ENCODE results near the gene SETD5.
A peak's percentile ranks its signal among the peaks of the same experiment; 100 is the strongest.

The SETD5 gene

GRCh38 chr3:9420850-9421549, 23.6 kb downstream of the SETD5 start:
- H3K4me1 ChIP-seq: peaks cover 25% of the 10 kb centered on the region
- H3K9ac ChIP-seq: no peak overlapping the region
- H3K4me3 ChIP-seq: no peak overlapping the region
- no peak for TF ChIP-seq Cebpa-rat (IDR thresholded peaks at IDR 0.05)
- H3K36me3 ChIP-seq: peaks cover 49% of the 10 kb centered on the region
- H3K4me2 ChIP-seq: no peak overlapping the region
- no peaks in the 10 kb centered on the region for H3K27me3 ChIP-seq
- H3K27ac ChIP-seq: no peak overlapping the region
- H4K20me1 ChIP-seq: peaks cover 100% of the 10 kb centered on the region
- H3K9me3 ChIP-seq: no peaks in the 10 kb centered on the region

GRCh38 chr3:9422712-9423424, 25.5 kb downstream of the SETD5 start:
- H3K27me3 ChIP-seq: no peaks in the 10 kb centered on the region
- TF ChIP-seq Cebpa-rat (IDR thresholded peaks at IDR 0.05): peak; percentile 90
- peaks cover 25% of the 10 kb centered on the region for H3K4me1 ChIP-seq
- peaks cover 100% of the 10 kb centered on the region for H4K20me1 ChIP-seq
- H3K27ac ChIP-seq: peak overlapping the region; percentile 58
- H3K9me3 ChIP-seq: no peaks in the 10 kb centered on the region
- peak overlapping the region; percentile 41; the same call in 1 of the 2 replicates for H3K4me2 ChIP-seq
- peaks cover 53% of the 10 kb centered on the region for H3K36me3 ChIP-seq
- H3K4me3 ChIP-seq: no peak overlapping the region
- peak overlapping the region; percentile 49; the same call in 1 of the 2 replicates for H3K9ac ChIP-seq

GRCh38 chr3:9428411-9428810, 31.0 kb downstream of the SETD5 start:
- Histone ChIP-seq H3K27me3 (no peaks in the 10 kb centered on the region), H3K27ac (no peak overlapping the region), H3K4me3 (no peak overlapping the region), H3K9ac (no peak overlapping the region), H3K9me3 (no peaks in the 10 kb centered on the region), H3K4me2 (no peak overlapping the region), H3K4me1 (no peaks in the 10 kb centered on the region), H3K36me3 (peaks cover 90% of the 10 kb centered on the region), H4K20me1 (peaks cover 98% of the 10 kb centered on the region)
- TF ChIP-seq Cebpa-rat (IDR thresholded peaks at IDR 0.05): no peak

- Histone ChIP-seq H3K27me3 (no peaks in the 10 kb centered on the region), H3K36me3 (peaks cover 99% of the 10 kb centered on the region), H4K20me1 (peaks cover 93% of the 10 kb centered on the region), H3K27ac (no peak overlapping the region), H3K9me3 (no peaks in the 10 kb centered on the region), H3K4me2 (no peak overlapping the region), H3K9ac (no peak overlapping the region), H3K4me3 (no peak overlapping the region), H3K4me1 (no peaks in the 10 kb centered on the region)
- TF ChIP-seq Cebpa-rat (IDR thresholded peaks at IDR 0.05): no peak
Measured at GRCh38 chr3:9430733-9431132, 33.3 kb downstream of the SETD5 start.

- H3K4me1 ChIP-seq: no peaks in the 10 kb centered on the region
- TF ChIP-seq Cebpa-rat (IDR thresholded peaks at IDR 0.05): no peak
- H3K4me3 ChIP-seq: no peak overlapping the region
- H3K9ac ChIP-seq: no peak overlapping the region
- H3K27me3 ChIP-seq: no peaks in the 10 kb centered on the region
- no peaks in the 10 kb centered on the region for H3K9me3 ChIP-seq
- H3K27ac ChIP-seq: no peak overlapping the region
- H3K4me2 ChIP-seq: no peak overlapping the region
- H3K36me3 ChIP-seq: peaks cover 100% of the 10 kb centered on the region
- H4K20me1 ChIP-seq: peaks cover 93% of the 10 kb centered on the region
Measured at GRCh38 chr3:9433627-9434521, 36.5 kb downstream of the SETD5 start.

GRCh38 chr3:9435316-9435715, 37.9 kb downstream of the SETD5 start:
- H3K4me1 ChIP-seq: no peaks in the 10 kb centered on the region
- H3K27me3 ChIP-seq: no peaks in the 10 kb centered on the region
- no peak overlapping the region for H3K4me2 ChIP-seq
- no peak overlapping the region for H3K27ac ChIP-seq
- H4K20me1 ChIP-seq: peaks cover 93% of the 10 kb centered on the region
- TF ChIP-seq Cebpa-rat (IDR thresholded peaks at IDR 0.05): no peak
- no peaks in the 10 kb centered on the region for H3K9me3 ChIP-seq
- no peak overlapping the region for H3K4me3 ChIP-seq
- H3K36me3 ChIP-seq: peaks cover 100% of the 10 kb centered on the region
- no peak overlapping the region for H3K9ac ChIP-seq

- peaks cover 100% of the 10 kb centered on the region for H3K36me3 ChIP-seq
- TF ChIP-seq Cebpa-rat (IDR thresholded peaks at IDR 0.05): no peak
- H3K27me3 ChIP-seq: no peaks in the 10 kb centered on the region
- H3K9ac ChIP-seq: no peak overlapping the region
- no peak overlapping the region for H3K27ac ChIP-seq
- H3K4me2 ChIP-seq: no peak overlapping the region
- H4K20me1 ChIP-seq: peaks cover 79% of the 10 kb centered on the region
- H3K4me3 ChIP-seq: no peak overlapping the region
- H3K9me3 ChIP-seq: no peaks in the 10 kb centered on the region
- H3K4me1 ChIP-seq: no peaks in the 10 kb centered on the region
Measured at GRCh38 chr3:9439331-9439730, 41.9 kb downstream of the SETD5 start.

GRCh38 chr3:9441501-9442221, 44.2 kb downstream of the SETD5 start:
- peaks cover 100% of the 10 kb centered on the region for H3K36me3 ChIP-seq
- H3K9ac ChIP-seq: no peak overlapping the region
- H4K20me1 ChIP-seq: peaks cover 74% of the 10 kb centered on the region
- no peak for TF ChIP-seq Cebpa-rat (IDR thresholded peaks at IDR 0.05)
- H3K4me2 ChIP-seq: no peak overlapping the region
- H3K27ac ChIP-seq: no peak overlapping the region
- no peaks in the 10 kb centered on the region for H3K4me1 ChIP-seq
- no peaks in the 10 kb centered on the region for H3K27me3 ChIP-seq
- H3K4me3 ChIP-seq: no peak overlapping the region
- H3K9me3 ChIP-seq: no peaks in the 10 kb centered on the region

- H3K4me1 ChIP-seq: no peaks in the 10 kb centered on the region
- no peak overlapping the region for H3K4me2 ChIP-seq
- H3K9me3 ChIP-seq: no peaks in the 10 kb centered on the region
- H3K9ac ChIP-seq: no peak overlapping the region
- H3K27ac ChIP-seq: no peak overlapping the region
- no peak overlapping the region for H3K4me3 ChIP-seq
- no peaks in the 10 kb centered on the region for H3K27me3 ChIP-seq
- peaks cover 73% of the 10 kb centered on the region for H4K20me1 ChIP-seq
- TF ChIP-seq Cebpa-rat (IDR thresholded peaks at IDR 0.05): no peak
- H3K36me3 ChIP-seq: peaks cover 100% of the 10 kb centered on the region
Measured at GRCh38 chr3:9448071-9448470, 50.7 kb downstream of the SETD5 start.
